GM12878 (cell line): ENCODE measurements around the gene CPEB1. TPM values are rescaled to one million over a fixed set of nuclear protein-coding genes. Genes with fewer than 3 reads are reported as not detected.

Experiments used
- ATAC-seq: fragments of 200-7000 bp; cut with Tn5 transposase; 3 replicates; pipeline ENCODE4 v1.9.1; 2020; ENCODE audit warnings: mild to moderate bottlenecking, moderate library complexity
- BruUV-seq: library from RNA; stranded (reverse); fragments of 400-500 nt; replicated peaks from 2 replicates; lab custom pipeline; 2021; lab: Mats Ljungman, UMichigan
- CTCF ChIA-PET: fragments of 300-600 bp; sonication (Branson Sonifier 250); formaldehyde crosslinking; extraction: SDS; loops from one replicate; lab custom pipeline; 2021; ENCODE audit warnings: inconsistent platforms; lab: Yijun Ruan, JAX
- POLR2A ChIA-PET: fragments of 350-600 bp; formaldehyde crosslinking; extraction: SDS; loops from one replicate; lab custom pipeline; 2021; ENCODE audit warnings: inconsistent platforms; lab: Charles Lee
- RAD21 ChIA-PET: fragments of 300-600 bp; sonication (Branson Sonifier 250); formaldehyde crosslinking; loops from one replicate; lab custom pipeline; 2023; ENCODE audit warnings: antibody characterized with exemption; ENCODE audit not compliant: unreplicated experiment; lab: Charles Lee
- SMC1A ChIA-PET: fragments of 300-600 bp; sonication (Branson Sonifier 250); formaldehyde crosslinking; loops from one replicate; lab custom pipeline; 2023; ENCODE audit not compliant: unreplicated experiment, uncharacterized antibody; lab: Charles Lee
- DNase-seq: peaks from one replicate; pipeline ENCODE4 v3.0.0-alpha.2; 2011; ENCODE audit warnings: low read depth, low spot score
- FAIRE-seq: peaks from 3 replicates; lab custom pipeline; 2011; peaks lifted over from hg19 to GRCh38; lab: Jason Lieb, UNC
- H2AFZ ChIP-seq: 2 replicates; pipeline ENCODE4 v1.6.0; 2011; ENCODE audit warnings: low read depth, low read length, control low read depth; ENCODE audit not compliant: control insufficient read depth
- H3K27ac ChIP-seq: 2 replicates; pipeline ENCODE4 v1.5.1; 2011; ENCODE audit warnings: control low read depth; ENCODE audit not compliant: control insufficient read depth, insufficient read depth
- H3K27me3 ChIP-seq, 2 experiments: replicated peaks in 1 of 2; 2 replicates each; pipeline versions ENCODE4 v1.6.0 to v1.6.1; 2011; ENCODE audit warnings: low read length in 1 of 2; ENCODE audit not compliant: control insufficient read depth in 2 of 2, insufficient read depth in 2 of 2
- H3K36me3 ChIP-seq, 2 experiments: 2 replicates each; pipeline ENCODE4 v1.5.1; 2011; ENCODE audit warnings: low read length in 1 of 2; ENCODE audit not compliant: control insufficient read depth in 2 of 2, insufficient read depth in 2 of 2
- H3K4me1 ChIP-seq: 2 replicates; pipeline ENCODE4 v1.6.1; 2011; ENCODE audit warnings: mild to moderate bottlenecking, low read length, moderate library complexity, mixed read lengths; ENCODE audit not compliant: control insufficient read depth, insufficient read depth
- H3K4me2 ChIP-seq: 2 replicates; pipeline ENCODE4 v1.6.0; 2011; ENCODE audit warnings: control low read depth; ENCODE audit not compliant: control insufficient read depth, insufficient read depth
- H3K4me3 ChIP-seq: fragments of 200-600 bp; sonication (generic); 2 replicates; pipeline ENCODE4 v1.5.1; 2016
- H3K79me2 ChIP-seq: 2 replicates; pipeline ENCODE4 v1.6.0; 2011; ENCODE audit warnings: low read length; ENCODE audit not compliant: control insufficient read depth, insufficient read depth
- H3K9ac ChIP-seq: 2 replicates; pipeline ENCODE4 v1.8.0; 2011; ENCODE audit warnings: low read length, control low read depth, mixed read lengths; ENCODE audit not compliant: control insufficient read depth, insufficient read depth
- H3K9me3 ChIP-seq: replicated peaks from 3 replicates; pipeline ENCODE4 v1.5.1; 2011; ENCODE audit warnings: mild to moderate bottlenecking, low read length; ENCODE audit not compliant: control insufficient read depth, insufficient read depth
- H4K20me1 ChIP-seq: 2 replicates; pipeline ENCODE4 v1.6.0; 2011; ENCODE audit not compliant: control insufficient read depth, insufficient read depth
- IRF5 ChIP-seq: fragments of 450-650 bp; IDR thresholded peaks from 2 replicates; pipeline ENCODE4 v1.6.1; 2017; ENCODE audit warnings: borderline replicate concordance
- POLR2A ChIP-seq: IDR thresholded peaks from 2 replicates; pipeline ENCODE4 v1.6.1; 2011; ENCODE audit warnings: low read depth, mild to moderate bottlenecking, low read length
- PRDM15 ChIP-seq: fragments of 450-650 bp; formaldehyde crosslinking; IDR thresholded peaks from 2 replicates; pipeline ENCODE4 v1.4.0; 2020; ENCODE audit warnings: mild to moderate bottlenecking, moderate library complexity
- SIX5 ChIP-seq: IDR thresholded peaks from 2 replicates; pipeline ENCODE4 v1.6.1; 2011; ENCODE audit warnings: mild to moderate bottlenecking, low read depth, low read length, moderate library complexity; ENCODE audit not compliant: severe bottlenecking
- ZSCAN29 ChIP-seq: fragments of 450-650 bp; IDR thresholded peaks from 2 replicates; pipeline ENCODE4 v1.6.1; 2017; ENCODE audit warnings: mild to moderate bottlenecking, moderate library complexity
- WGBS: methylation state at CpG from one replicate; pipeline ENCODE4 v1.1.6; 2016; ENCODE audit warnings: low lambda C conversion rate; ENCODE audit not compliant: insufficient replicate concordance, insufficient coverage; ENCODE audit errors: missing lambda C conversion rate; 5-methylcytosine and 5-hydroxymethylcytosine counted together
- in situ Hi-C: fragments of 300-500 bp; cut with MboI; formaldehyde crosslinking; loops from 9 replicates; pipeline ENCODE4 v1.14.3; 2018; ENCODE audit warnings: mixed read lengths
- intact Hi-C: fragments of 100-400 bp; cut with micrococcal nuclease; formaldehyde crosslinking; loops from one replicate; pipeline ENCODE4 v1.14.2; 2022; ENCODE audit not compliant: unreplicated experiment
- polyA plus RNA-seq, 11 experiments: library from polyadenylated mRNA; depleted of rRNA in 4 of 11; unstranded in 6 of 11; stranded (reverse) in 5 of 11; fragments of >200 nt; fragmentation: Nextera tagmentation in 4 of 11; fragmentation: Illumina TruSeq in 1 of 11; extraction: Ambion mirVana in 4 of 11; extraction: Trizol in 1 of 11; gene quantifications; 1 replicate in 1 of 11; 2 replicates in 10 of 11; pipeline versions ENCODE4 v1.2.1 to v1.2.3, GENCODE V29; 2011 to 2016; ENCODE audit warnings: inconsistent platforms in 2 of 11, missing spikeins in 2 of 11, low read depth in 1 of 11
- total RNA-seq, 4 experiments: library from RNA; depleted of rRNA in 3 of 4; stranded (reverse); fragments of >200 nt in 3 of 4; fragmentation: Illumina TruSeq in 1 of 4; extraction: Trizol in 1 of 4; gene quantifications; 2 replicates each; pipeline versions ENCODE4 v1.2.1 to v1.2.3, GENCODE V29; 2013 to 2021

CPEB1 gene
- total and polyA plus RNA-seq, 10 of the 15 experiments (the other 5 are each of a cell fraction or from before 2014, with no cell fraction given), result 0.05 to 1.1 (median 0.46) TPM

GRCh38 chr15:82543160-82543559 lies 104.0 kb downstream of the CPEB1 start:
- CTCF ChIA-PET, result interaction anchor here (0.6 to 5.3 kb wide), 3 partner anchors 12 to 252 kb away, joined by 4 to 52 read pairs (median 4); no protein-coding TSS in a partner anchor

More at GRCh38 chr15:82543160-82543559, 104.0 kb downstream of the CPEB1 start:
- peaks cover under 1% of the 10 kb centered on the region; the same call in 1 of the 2 replicates for H4K20me1 ChIP-seq
- SMC1A ChIA-PET, result interaction anchor here (0.6 to 1.3 kb wide), 6 partner anchors 12 to 520 kb away, joined by 3 to 5 read pairs (median 4); no protein-coding TSS in a partner anchor
- RAD21 ChIA-PET, result interaction anchor here (0.9 kb wide), 1 partner anchor 12 kb away, joined by 3 read pairs; no protein-coding TSS in a partner anchor
- no peak for ATAC-seq
- H3K4me2 ChIP-seq, result no peak overlapping the region
- no peak overlapping the region for H3K4me3 ChIP-seq
- no peaks in the 10 kb centered on the region for H3K9me3 ChIP-seq
- DNase-seq, result no peak
- no peak overlapping the region for H3K9ac ChIP-seq
- no TSS peak for BruUV-seq
- H3K36me3 ChIP-seq, result peaks cover under 1 to 7% of the 10 kb centered on the region in 2 experiments
- FAIRE-seq, result no peak
- 42% methylated on average over 2 of the region's 2 CpGs for WGBS
- no peaks in the 10 kb centered on the region for H3K27me3 ChIP-seq
- in situ Hi-C loops, result loop anchor here (10.0 kb wide), 5 partner anchors 188 to 1248 kb away; partner anchors contain the start of genes FSD2 and WHAMM
- no peak overlapping the region for H3K27ac ChIP-seq
- POLR2A ChIA-PET, result interaction anchor here (0.6 to 0.8 kb wide), 3 partner anchors 67 to 616 kb away, joined by 3 to 8 read pairs (median 7); no protein-coding TSS in a partner anchor
- peaks cover 29% of the 10 kb centered on the region for H3K79me2 ChIP-seq
- no peak overlapping the region for H2AFZ ChIP-seq
- H3K4me1 ChIP-seq, result no peaks in the 10 kb centered on the region
- intact Hi-C loops, result loop anchor here (5.0 kb wide), 1 partner anchor 524 kb away; the partner anchor contains the start of gene BTBD1
- TF ChIP-seq IRF5 (no peak), ZSCAN29 (no peak), POLR2A (no peak), PRDM15 (CRISPR knock-in tag) (no peak), SIX5 (no peak)
- TF ChIP-seq, all 136 proteins: peak for 0
